Astrocyte (in vitro differentiated cells and primary cell): Measurements from ENCODE around the gene ITPRID1. TPM values are rescaled to one million over a fixed set of nuclear protein-coding genes. Genes with fewer than 3 reads are reported as not detected.

ENCODE experiments used
- DNase-seq: peaks from one replicate; pipeline ENCODE4 v3.0.0-alpha.2; 2010; ENCODE audit warnings: low read depth
- FAIRE-seq: peaks from 2 replicates; lab custom pipeline; 2011; peaks lifted over from hg19 to GRCh38; lab: Jason Lieb, UNC
- H2AFZ ChIP-seq: 2 replicates; pipeline ENCODE4 v1.6.0; 2012; ENCODE audit warnings: low read depth, low read length, inconsistent platforms
- H3K27ac ChIP-seq: 2 replicates; pipeline ENCODE4 v1.5.1; 2011; ENCODE audit warnings: low read depth, low read length, inconsistent platforms
- H3K27me3 ChIP-seq: 2 replicates; pipeline ENCODE4 v1.6.0; 2011; ENCODE audit warnings: low read length, inconsistent platforms; ENCODE audit not compliant: insufficient read depth
- H3K36me3 ChIP-seq: 2 replicates; pipeline ENCODE4 v1.5.1; 2011; ENCODE audit warnings: low read length, inconsistent platforms; ENCODE audit not compliant: insufficient read depth
- H3K4me1 ChIP-seq: 2 replicates; pipeline ENCODE4 v1.5.1; 2011; ENCODE audit warnings: low read length, inconsistent platforms; ENCODE audit not compliant: insufficient read depth
- H3K4me2 ChIP-seq: 2 replicates; pipeline ENCODE4 v1.6.0; 2012; ENCODE audit warnings: low read length, inconsistent platforms
- H3K4me3 ChIP-seq: 2 replicates; pipeline ENCODE4 v1.5.1; 2011; ENCODE audit warnings: low read depth, mild to moderate bottlenecking, low read length, inconsistent platforms; ENCODE audit not compliant: insufficient read depth
- H3K79me2 ChIP-seq: 2 replicates; pipeline ENCODE4 v1.6.0; 2012; ENCODE audit warnings: mild to moderate bottlenecking, low read length, inconsistent platforms; ENCODE audit not compliant: insufficient read depth
- H3K9ac ChIP-seq: 2 replicates; pipeline ENCODE4 v1.6.0; 2012; ENCODE audit warnings: mild to moderate bottlenecking, low read length, inconsistent platforms
- H3K9me3 ChIP-seq: 2 replicates; pipeline ENCODE4 v1.5.1; 2012; ENCODE audit warnings: low read depth, mild to moderate bottlenecking, low read length, inconsistent platforms; ENCODE audit not compliant: insufficient read depth
- H4K20me1 ChIP-seq: 2 replicates; pipeline ENCODE4 v1.6.0; 2012; ENCODE audit warnings: low read length, inconsistent platforms; ENCODE audit not compliant: insufficient read depth
- H3K27ac Mint-ChIP-seq: one replicate; pipeline ENCODE4 v1.8.0; 2021; ENCODE audit warnings: mild to moderate bottlenecking, mixed read lengths; ENCODE audit not compliant: unreplicated experiment
- H3K27me3 Mint-ChIP-seq: one replicate; pipeline ENCODE4 v1.8.0; 2021; ENCODE audit warnings: low read depth, mixed read lengths; ENCODE audit not compliant: unreplicated experiment
- H3K36me3 Mint-ChIP-seq: one replicate; pipeline ENCODE4 v1.8.0; 2021; ENCODE audit warnings: low read depth, mixed read lengths; ENCODE audit not compliant: unreplicated experiment
- H3K4me1 Mint-ChIP-seq: one replicate; pipeline ENCODE4 v1.8.0; 2021; ENCODE audit warnings: low read depth, mixed read lengths; ENCODE audit not compliant: unreplicated experiment
- H3K4me3 Mint-ChIP-seq: one replicate; pipeline ENCODE4 v1.8.0; 2021; ENCODE audit warnings: mild to moderate bottlenecking, moderate library complexity, mixed read lengths; ENCODE audit not compliant: unreplicated experiment
- H3K9me3 Mint-ChIP-seq: one replicate; pipeline ENCODE4 v1.8.0; 2021; ENCODE audit warnings: mild to moderate bottlenecking, mixed read lengths; ENCODE audit not compliant: unreplicated experiment
- EZH2 ChIP-seq: IDR thresholded peaks from 2 replicates; pipeline ENCODE4 v1.6.1; 2012; ENCODE audit warnings: mild to moderate bottlenecking, low read length, inconsistent platforms; ENCODE audit not compliant: insufficient read depth
- total RNA-seq: library from RNA; stranded (reverse); gene quantifications from 2 replicates; pipeline ENCODE4 v1.2.1, GENCODE V29; 2021
- TF ChIP-seq, protein P1 (sequence below): IDR thresholded peaks from 2 replicates; pipeline ENCODE4 v1.5.1; 2011; ENCODE audit warnings: low read depth, mild to moderate bottlenecking, inconsistent platforms, low read length, moderate library complexity; ENCODE audit not compliant: insufficient read depth

Gene ITPRID1
- total RNA-seq, 1 donor from 2014 or later = not detected

DNA sequence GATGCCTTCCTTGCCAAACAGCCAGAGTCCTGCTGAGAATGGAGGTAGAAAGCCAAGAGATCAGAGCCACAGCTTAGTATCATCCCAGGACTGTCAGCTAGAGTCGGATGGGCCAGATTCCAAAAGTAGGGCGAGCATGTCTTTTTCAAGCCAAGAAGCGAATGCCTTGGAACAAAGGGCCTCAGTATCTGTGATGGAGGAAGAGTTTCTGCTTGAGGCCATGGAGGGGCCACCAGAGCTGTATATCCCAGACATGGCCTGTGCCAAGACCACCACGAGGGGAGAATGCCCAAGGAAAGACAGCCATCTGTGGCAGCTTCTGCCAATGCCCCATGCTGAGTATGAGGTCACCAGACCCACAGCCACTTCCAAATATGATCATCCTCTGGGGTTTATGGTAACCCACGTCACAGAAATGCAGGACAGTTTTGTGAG, 128.8 kb downstream of the ITPRID1 start:
- Mint-ChIP-seq H3K4me3 (no peak overlapping the region), H3K4me1 (no peaks in the 10 kb centered on the region), H3K9me3 (peaks cover 3% of the 10 kb centered on the region), H3K36me3 (no peaks in the 10 kb centered on the region), H3K27me3 (peaks cover 8% of the 10 kb centered on the region), H3K27ac (no peak overlapping the region)
- Histone ChIP-seq H3K4me1 (no peaks in the 10 kb centered on the region), H3K9me3 (no peaks in the 10 kb centered on the region), H2AFZ (no peak overlapping the region), H3K27ac (no peak overlapping the region), H3K36me3 (no peaks in the 10 kb centered on the region), H3K4me2 (no peak overlapping the region), H3K9ac (no peak overlapping the region), H3K27me3 (no peaks in the 10 kb centered on the region), H4K20me1 (no peaks in the 10 kb centered on the region), H3K4me3 (no peak overlapping the region), H3K79me2 (no peaks in the 10 kb centered on the region)
- FAIRE-seq (no peak), DNase-seq (no peak)
- TF ChIP-seq EZH2 = no peak
- TF ChIP-seq, protein P1, sequence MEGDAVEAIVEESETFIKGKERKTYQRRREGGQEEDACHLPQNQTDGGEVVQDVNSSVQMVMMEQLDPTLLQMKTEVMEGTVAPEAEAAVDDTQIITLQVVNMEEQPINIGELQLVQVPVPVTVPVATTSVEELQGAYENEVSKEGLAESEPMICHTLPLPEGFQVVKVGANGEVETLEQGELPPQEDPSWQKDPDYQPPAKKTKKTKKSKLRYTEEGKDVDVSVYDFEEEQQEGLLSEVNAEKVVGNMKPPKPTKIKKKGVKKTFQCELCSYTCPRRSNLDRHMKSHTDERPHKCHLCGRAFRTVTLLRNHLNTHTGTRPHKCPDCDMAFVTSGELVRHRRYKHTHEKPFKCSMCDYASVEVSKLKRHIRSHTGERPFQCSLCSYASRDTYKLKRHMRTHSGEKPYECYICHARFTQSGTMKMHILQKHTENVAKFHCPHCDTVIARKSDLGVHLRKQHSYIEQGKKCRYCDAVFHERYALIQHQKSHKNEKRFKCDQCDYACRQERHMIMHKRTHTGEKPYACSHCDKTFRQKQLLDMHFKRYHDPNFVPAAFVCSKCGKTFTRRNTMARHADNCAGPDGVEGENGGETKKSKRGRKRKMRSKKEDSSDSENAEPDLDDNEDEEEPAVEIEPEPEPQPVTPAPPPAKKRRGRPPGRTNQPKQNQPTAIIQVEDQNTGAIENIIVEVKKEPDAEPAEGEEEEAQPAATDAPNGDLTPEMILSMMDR = no peak

DNA sequence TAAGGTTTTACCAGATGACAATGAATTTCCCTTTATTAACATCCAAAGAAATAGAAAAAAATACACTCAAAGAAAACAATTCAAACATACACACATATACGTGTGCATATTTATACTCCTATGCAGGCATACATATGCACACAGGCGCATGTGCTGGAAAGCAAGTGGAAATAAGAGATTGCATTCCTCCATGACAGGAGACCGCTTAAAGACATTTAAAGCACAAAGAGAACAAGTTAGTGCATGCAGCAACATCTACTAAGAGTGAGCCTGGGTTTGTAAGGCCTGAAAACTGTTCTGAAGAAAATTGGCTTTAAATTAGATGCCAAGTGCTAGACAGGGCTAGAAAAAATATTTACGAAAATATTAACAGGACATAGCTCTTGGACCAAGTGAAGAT, 133.1 kb downstream of the ITPRID1 start:
- no peaks in the 10 kb centered on the region for H3K36me3 ChIP-seq
- H3K9me3 Mint-ChIP-seq = peaks cover 3% of the 10 kb centered on the region

DNA sequence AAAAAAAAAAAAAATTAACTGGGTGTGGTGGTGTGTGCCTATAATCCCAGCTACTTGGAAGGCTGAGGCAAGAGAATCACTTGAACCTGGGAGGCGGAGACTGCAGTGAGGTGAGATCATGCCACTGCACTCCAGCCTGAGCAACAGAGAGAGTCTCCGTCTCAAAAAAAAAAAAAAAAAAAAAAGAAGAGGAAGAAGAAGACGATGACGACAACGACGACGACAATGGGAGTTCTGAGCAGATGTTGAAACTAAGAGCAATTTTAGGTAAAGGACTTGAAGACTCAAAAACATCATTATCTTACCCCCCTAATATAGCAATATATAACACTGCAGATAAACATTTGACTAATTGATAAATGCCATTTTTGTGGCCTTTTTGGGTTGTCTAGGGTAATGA, 133.6 kb downstream of the ITPRID1 start:
- DNase-seq = no peak

More for the DNA sequence above, 133.1 kb downstream of the ITPRID1 start:
- Histone ChIP-seq H3K4me2 (no peak overlapping the region), H3K79me2 (no peaks in the 10 kb centered on the region), H3K4me3 (no peak overlapping the region), H3K27me3 (no peaks in the 10 kb centered on the region), H3K9ac (no peak overlapping the region), H3K9me3 (no peaks in the 10 kb centered on the region), H3K4me1 (no peaks in the 10 kb centered on the region), H4K20me1 (no peaks in the 10 kb centered on the region), H3K27ac (no peak overlapping the region), H2AFZ (no peak overlapping the region)
- DNase-seq (no peak), FAIRE-seq (no peak)
- H3K27ac Mint-ChIP-seq = no peak overlapping the region
- peaks cover 10% of the 10 kb centered on the region for H3K27me3 Mint-ChIP-seq
- no peaks in the 10 kb centered on the region for H3K4me1 Mint-ChIP-seq
- TF ChIP-seq EZH2 = no peak
- TF ChIP-seq, protein P1 = no peak
- no peaks in the 10 kb centered on the region for H3K36me3 Mint-ChIP-seq
- no peak overlapping the region for H3K4me3 Mint-ChIP-seq

More for the DNA sequence above, 133.6 kb downstream of the ITPRID1 start:
- Histone ChIP-seq H3K4me1 (no peaks in the 10 kb centered on the region), H3K79me2 (no peaks in the 10 kb centered on the region), H3K9ac (no peak overlapping the region), H3K9me3 (no peaks in the 10 kb centered on the region), H3K27me3 (no peaks in the 10 kb centered on the region), H4K20me1 (no peaks in the 10 kb centered on the region), H3K27ac (no peak overlapping the region), H3K36me3 (no peaks in the 10 kb centered on the region), H2AFZ (no peak overlapping the region), H3K4me2 (no peak overlapping the region), H3K4me3 (no peak overlapping the region)
- peaks cover 10% of the 10 kb centered on the region for H3K27me3 Mint-ChIP-seq
- H3K9me3 Mint-ChIP-seq = no peaks in the 10 kb centered on the region
- no peak overlapping the region for H3K4me3 Mint-ChIP-seq
- no peak for TF ChIP-seq EZH2
- TF ChIP-seq, protein P1 = no peak
- H3K36me3 Mint-ChIP-seq = no peaks in the 10 kb centered on the region
- no peaks in the 10 kb centered on the region for H3K4me1 Mint-ChIP-seq
- H3K27ac Mint-ChIP-seq = no peak overlapping the region
- no peak for FAIRE-seq
